ENCODE measurements around the gene PLEKHM3.

DNA sequence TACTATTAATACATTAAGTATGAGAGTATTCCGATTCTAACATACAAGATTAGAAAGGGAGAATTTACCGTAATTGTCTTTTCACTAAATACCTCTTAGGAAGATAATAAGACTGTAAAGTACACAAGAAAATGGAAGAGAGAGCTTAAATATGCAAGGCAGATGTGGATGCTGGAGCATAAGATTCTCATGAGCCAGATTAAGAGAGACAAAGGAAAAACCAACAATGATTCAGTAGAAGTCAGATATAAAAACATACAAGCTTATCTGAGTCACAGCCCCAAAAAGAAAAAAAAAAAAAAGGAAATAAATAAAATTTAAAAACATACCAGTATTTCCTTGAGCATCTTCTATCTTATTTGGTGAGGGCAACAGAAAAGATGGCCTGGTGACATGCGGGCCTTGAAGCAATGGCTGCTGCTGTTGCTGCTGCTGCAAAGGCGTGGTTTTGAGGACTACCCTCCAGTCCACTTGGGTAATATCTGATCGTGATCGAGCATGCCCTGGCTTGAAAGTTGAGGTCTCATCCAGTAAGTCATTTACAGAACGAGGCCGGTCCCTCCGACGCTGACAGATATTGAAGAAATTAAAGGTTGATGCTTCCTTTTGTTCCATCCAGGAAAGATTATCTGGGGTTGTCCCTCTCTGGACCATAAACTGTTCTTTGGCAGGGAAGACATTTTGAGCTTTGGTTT, 24.5 kb downstream of the PLEKHM3 start:
- TF ChIP-seq, protein P1, sequence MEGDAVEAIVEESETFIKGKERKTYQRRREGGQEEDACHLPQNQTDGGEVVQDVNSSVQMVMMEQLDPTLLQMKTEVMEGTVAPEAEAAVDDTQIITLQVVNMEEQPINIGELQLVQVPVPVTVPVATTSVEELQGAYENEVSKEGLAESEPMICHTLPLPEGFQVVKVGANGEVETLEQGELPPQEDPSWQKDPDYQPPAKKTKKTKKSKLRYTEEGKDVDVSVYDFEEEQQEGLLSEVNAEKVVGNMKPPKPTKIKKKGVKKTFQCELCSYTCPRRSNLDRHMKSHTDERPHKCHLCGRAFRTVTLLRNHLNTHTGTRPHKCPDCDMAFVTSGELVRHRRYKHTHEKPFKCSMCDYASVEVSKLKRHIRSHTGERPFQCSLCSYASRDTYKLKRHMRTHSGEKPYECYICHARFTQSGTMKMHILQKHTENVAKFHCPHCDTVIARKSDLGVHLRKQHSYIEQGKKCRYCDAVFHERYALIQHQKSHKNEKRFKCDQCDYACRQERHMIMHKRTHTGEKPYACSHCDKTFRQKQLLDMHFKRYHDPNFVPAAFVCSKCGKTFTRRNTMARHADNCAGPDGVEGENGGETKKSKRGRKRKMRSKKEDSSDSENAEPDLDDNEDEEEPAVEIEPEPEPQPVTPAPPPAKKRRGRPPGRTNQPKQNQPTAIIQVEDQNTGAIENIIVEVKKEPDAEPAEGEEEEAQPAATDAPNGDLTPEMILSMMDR (conservative IDR thresholded peaks at IDR 0.05; ENCODE audit: low read depth, low read length) = no peak
- no peak for TF ChIP-seq EZH2 (IDR thresholded peaks at IDR 0.05; ENCODE audit: borderline replicate concordance, low read depth, low read length, poor library complexity, severe bottlenecking)

All from A673 (cell line).